HL-60 (cell line): ENCODE results near the gene CCNT2.
A peak's percentile ranks its signal among the peaks of the same experiment; 100 is the strongest.

Experiments used
- DNase-seq, 2 experiments: peaks; one replicate each; pipeline ENCODE4 v3.0.0-alpha.2; 2010 to 2020; ENCODE audit warnings: low read depth in 1 of 2, low spot score in 1 of 2
- H3K27ac ChIP-seq: fragments of 250-450 bp; sonication (Bioruptor Pico); replicated peaks from 2 replicates; pipeline ENCODE4 v1.5.1; 2020; ENCODE audit warnings: mild to moderate bottlenecking, moderate library complexity
- H3K27me3 ChIP-seq: fragments of 250-450 bp; sonication (Bioruptor Pico); 2 replicates; pipeline ENCODE4 v1.5.1; 2021; ENCODE audit warnings: mild to moderate bottlenecking, moderate library complexity; ENCODE audit not compliant: insufficient read depth, poor library complexity, severe bottlenecking
- H3K4me3 ChIP-seq: replicated peaks from 2 replicates; pipeline ENCODE4 v1.5.1; 2011; ENCODE audit warnings: mild to moderate bottlenecking, control low read depth, low read length; ENCODE audit not compliant: insufficient read depth
- CTCF ChIP-seq: IDR thresholded peaks from one replicate; pipeline ENCODE4 v1.5.1; 2011; ENCODE audit warnings: low read length, control low read depth, inconsistent platforms; ENCODE audit not compliant: insufficient read depth
- GABPA ChIP-seq: IDR thresholded peaks from 2 replicates; pipeline ENCODE4 v1.6.1; 2012; ENCODE audit warnings: low read depth
- POLR2AphosphoS5 ChIP-seq: IDR thresholded peaks from 2 replicates; pipeline ENCODE4 v1.6.1; 2012; ENCODE audit warnings: low read depth
- REST ChIP-seq: IDR thresholded peaks from 2 replicates; pipeline ENCODE4 v1.6.1; 2012; ENCODE audit warnings: low read depth; ENCODE audit not compliant: insufficient replicate concordance
- SPI1 ChIP-seq: IDR thresholded peaks from 2 replicates; pipeline ENCODE4 v1.6.1; 2012; ENCODE audit warnings: low read depth, mild to moderate bottlenecking, borderline replicate concordance

Gene CCNT2

GRCh38 chr2:134936691-134937090, 18.1 kb downstream of the CCNT2 start:
- DNase-seq = no peak
- Histone ChIP-seq H3K27me3 (no peaks in the 10 kb centered on the region), H3K4me3 (no peak overlapping the region), H3K27ac (no peak overlapping the region)
- TF ChIP-seq GABPA (no peak), CTCF (no peak), SPI1 (no peak), POLR2AphosphoS5 (no peak), REST (no peak)

GRCh38 chr2:134943540-134943939, 24.9 kb downstream of the CCNT2 start:
- H3K27ac ChIP-seq = peak overlapping the region; percentile 38
- H3K27me3 ChIP-seq = no peaks in the 10 kb centered on the region
- H3K4me3 ChIP-seq = no peak overlapping the region
- DNase-seq = no peak
- no peak for TF ChIP-seq SPI1
- TF ChIP-seq GABPA = no peak
- TF ChIP-seq POLR2AphosphoS5 = no peak
- TF ChIP-seq CTCF = no peak
- no peak for TF ChIP-seq REST

GRCh38 chr2:134944975-134945374, 26.4 kb downstream of the CCNT2 start:
- no peaks in the 10 kb centered on the region for H3K27me3 ChIP-seq
- TF ChIP-seq CTCF (no peak), SPI1 (no peak), REST (no peak), POLR2AphosphoS5 (no peak), GABPA (no peak)
- no peak overlapping the region for H3K4me3 ChIP-seq
- H3K27ac ChIP-seq = no peak overlapping the region
- DNase-seq = no peak
